IPS-18c (cell line): ENCODE data around the gene STAC2.

Experiments used
- H3K4me3 ChIP-seq: 2 replicates; pipeline ENCODE4 v1.7.0; 2013; ENCODE audit warnings: low read depth, mild to moderate bottlenecking, low read length, moderate library complexity; ENCODE audit not compliant: insufficient read depth
- H3K9me3 ChIP-seq: one replicate; pipeline ENCODE4 v1.6.1; 2013; ENCODE audit warnings: mild to moderate bottlenecking, low read length, moderate library complexity; ENCODE audit not compliant: control insufficient read depth, insufficient read depth

The STAC2 gene

DNA sequence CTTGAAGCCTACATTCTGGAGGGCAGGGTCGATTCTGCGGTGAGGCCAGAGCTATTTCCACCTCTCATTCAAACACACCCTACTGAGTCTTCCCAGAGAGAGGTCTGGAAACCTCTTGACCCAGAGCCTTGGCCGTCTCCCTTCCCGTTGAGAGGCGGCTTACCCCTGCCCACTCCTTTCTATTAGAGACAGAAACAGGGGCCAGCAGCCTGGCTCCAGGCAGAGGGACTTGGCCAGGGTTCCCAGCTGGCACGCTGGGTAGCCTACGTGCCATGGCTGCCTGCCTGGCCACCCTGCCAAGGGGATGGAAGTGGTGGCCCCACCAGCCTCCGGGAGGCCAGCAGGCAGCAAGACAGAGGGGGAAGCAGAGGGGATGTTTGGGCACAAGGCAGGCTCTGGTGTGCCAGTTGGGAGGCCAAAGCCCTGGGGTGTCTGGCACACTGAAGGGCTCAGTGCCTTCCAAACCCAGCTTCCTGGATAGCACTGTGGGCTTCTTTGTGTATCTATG lies 6.0 kb downstream of the STAC2 start:
- no peak overlapping the region for H3K4me3 ChIP-seq

DNA sequence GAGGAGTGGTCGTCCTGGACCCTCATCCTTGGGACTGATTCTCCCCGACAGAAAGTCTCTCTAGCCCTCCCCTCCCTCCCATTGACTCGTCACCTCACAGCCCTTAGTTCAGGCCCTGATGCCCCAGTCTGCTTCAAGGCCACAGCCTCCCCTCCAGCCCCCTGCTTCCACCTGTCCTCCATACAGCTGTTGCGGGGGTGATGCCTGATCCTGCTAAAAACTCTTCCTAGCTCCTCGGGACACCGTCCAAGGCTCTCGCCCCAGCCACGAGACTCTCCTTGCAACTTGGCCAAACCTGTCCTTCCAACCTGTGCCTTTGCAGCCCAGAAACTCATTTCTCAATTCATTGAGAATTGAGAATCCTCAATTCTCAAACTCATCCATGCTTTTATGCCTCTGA lies 6.8 kb downstream of the STAC2 start:
- Histone ChIP-seq H3K4me3 (no peak overlapping the region), H3K9me3 (no peaks in the 10 kb centered on the region)

More for the DNA sequence above, 6.0 kb downstream of the STAC2 start:
- H3K9me3 ChIP-seq, result no peaks in the 10 kb centered on the region

DNA sequence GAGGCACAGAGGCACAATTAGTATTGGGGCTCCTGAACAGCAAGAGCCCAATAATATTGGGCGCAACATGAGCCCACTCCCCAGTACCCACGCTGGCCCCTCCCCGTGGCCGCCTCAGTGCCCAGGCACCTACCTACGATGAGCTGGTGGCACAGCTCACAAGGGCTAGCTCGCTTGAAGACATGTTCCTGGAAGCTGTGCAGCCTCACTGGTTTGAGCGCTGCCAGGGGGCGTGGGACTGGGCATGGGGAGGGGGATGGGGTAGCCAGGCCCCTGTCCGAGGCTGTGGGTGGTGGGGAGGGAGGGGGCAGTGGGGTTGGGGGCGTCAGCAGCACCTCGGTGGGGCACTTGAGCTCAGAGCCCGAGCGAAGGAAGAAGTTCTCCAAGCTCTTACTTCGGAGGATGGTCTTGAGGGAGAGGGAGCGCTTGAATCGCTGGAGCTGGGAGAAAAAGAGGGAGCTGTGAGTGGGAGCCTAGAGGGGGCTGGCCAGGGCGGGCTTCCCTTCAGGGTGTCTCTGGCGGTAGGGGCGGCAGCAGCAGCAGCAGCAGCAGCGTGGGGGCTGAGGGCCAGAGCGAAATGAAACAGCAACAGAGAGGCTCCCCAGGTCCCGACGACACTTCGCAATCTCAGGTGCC lies 7.9 kb downstream of the STAC2 start:
- Histone ChIP-seq H3K4me3 (no peak overlapping the region; the same call in 1 of the 2 replicates), H3K9me3 (no peaks in the 10 kb centered on the region)

DNA sequence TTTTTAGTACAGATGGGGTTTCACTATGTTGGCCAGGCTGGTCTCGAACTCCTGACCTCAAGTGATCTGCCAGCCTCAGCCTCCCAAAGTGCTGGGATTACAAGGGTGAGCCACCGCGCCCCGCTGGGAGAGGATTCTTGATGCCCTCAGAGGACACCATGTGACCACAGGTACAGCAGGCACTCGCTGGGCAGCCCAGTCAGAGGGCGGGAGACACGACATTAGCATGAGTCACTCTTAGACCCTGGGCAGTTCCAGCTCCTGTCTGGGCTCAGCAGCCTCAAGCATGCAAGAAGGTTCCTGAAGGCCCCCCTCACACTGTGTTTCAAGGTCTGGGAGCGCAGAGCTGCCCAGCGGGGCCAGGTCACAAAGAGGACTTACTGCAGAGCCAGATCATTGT lies 11.9 kb downstream of the STAC2 start:
- Histone ChIP-seq H3K4me3 (no peak overlapping the region), H3K9me3 (no peaks in the 10 kb centered on the region)

DNA sequence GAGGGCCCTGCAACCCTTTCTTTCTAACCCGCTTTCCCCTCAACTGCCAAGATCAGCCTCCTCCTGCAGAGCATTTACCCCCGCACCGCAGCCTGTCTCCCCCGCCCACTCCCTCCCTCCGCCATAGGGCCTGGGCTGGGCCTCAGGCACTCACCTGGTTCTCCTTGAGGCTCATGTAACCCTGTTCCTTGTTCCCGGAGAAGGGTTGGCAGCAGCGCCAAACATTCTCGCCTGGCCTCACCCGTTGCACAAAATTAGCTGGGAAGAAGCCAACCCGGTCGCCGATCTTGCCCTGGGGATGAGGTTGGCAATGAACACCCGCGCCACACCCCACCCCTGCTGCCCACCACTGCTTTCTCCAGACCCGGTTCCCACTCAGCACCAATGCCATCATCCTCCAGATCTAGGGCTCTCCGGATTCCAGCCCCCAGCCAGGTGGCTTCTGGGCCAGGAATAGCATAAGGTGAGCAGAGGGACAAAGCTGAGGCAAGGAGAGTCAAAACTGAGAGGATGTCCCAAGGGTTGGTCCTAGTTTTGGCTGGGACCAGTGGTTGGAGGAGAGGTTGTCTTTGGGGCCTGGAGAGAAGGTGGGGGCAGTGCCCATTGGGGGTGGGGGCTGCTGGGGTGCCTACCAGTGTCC lies 12.8 kb downstream of the STAC2 start:
- no peaks in the 10 kb centered on the region for H3K9me3 ChIP-seq
- H3K4me3 ChIP-seq, result no peak overlapping the region

DNA sequence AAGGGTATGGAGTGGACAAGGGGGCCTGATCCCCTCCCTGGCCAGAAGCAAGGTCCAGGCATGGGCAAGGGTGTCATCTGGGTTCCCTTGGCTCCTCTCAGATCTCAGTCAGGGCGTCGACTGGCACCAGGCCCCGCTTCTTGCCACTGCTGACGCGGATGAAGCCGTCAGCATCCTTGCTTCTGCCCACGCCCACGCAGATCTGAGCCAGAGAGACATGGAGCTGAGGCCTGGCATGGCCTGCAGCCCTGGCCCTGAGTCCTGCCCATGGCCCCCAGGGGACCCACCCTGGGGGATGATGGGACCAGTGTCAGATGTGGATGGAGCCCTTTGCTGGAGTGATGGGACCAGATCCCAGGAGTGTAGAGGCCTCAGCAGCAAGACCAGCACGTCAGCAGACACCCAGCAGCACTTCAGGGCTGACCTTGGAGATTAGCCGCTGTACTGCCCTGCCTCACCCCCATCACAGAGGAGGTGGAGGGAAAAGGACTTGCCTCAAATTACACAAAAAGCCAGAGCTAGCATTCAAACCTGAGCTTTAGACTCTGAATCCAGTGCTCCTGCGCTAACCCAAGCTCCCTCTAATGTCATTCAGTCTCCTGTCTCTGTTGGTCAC lies 13.4 kb downstream of the STAC2 start:
- Histone ChIP-seq H3K9me3 (no peaks in the 10 kb centered on the region), H3K4me3 (no peak overlapping the region)

DNA sequence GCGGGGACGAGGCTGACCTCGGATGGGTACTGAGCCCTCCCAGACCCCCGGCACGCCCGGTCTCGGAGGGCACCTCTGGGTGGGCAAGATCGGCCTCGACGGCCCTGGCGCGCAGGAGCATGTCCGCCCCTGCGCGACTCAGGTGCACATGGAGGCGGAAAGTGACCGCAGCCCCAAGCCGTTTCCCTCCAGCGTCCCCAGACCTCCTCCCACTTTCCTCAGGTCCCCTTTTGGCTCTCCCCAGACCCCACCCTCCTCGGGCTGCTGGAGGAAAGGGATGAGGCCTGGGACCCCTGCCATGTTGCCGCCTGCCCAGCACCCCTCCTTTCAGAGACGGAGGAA lies 15.7 kb downstream of the STAC2 start:
- peak overlapping the region; percentile 47 for H3K4me3 ChIP-seq
- no peaks in the 10 kb centered on the region for H3K9me3 ChIP-seq

DNA sequence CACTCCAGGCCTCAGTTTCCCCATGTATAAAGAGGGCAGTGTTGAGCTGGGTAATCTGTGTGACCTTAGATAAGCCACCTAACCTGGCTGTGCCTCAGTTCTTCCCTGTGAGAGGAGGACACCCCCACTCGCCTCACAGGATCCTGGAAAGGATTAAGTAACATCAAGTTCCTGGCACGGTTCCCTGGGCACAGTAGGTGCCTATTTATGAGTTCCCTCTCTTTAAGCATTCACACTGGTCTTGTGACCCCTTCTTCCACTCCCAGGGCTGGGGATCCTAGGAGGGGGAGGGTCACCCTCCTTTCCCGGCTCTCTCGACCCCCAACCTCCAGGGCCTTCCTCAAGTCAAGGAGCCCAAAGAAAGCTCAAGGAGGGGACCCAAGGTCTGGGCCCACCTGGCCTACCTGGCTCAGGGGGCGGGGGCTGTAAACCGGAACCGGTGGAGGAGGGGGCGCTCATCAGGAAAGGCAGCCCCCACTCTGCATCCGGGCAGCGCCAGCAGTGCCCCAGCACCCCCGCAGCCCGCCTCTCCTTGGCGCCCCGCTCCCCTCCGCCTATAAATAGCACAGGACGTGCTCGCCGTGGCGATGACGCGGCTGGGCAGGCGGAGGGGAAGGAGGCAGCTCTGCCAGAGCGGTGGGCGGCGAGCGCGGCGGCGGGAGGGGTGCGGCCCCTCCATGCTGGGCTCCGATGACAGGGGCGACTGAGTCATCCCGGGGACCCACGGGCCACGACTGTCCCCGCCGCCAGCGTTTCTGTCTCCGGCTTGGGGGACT lies 16.2 kb downstream of the STAC2 start:
- Histone ChIP-seq H3K4me3 (peak overlapping the region; percentile 47), H3K9me3 (no peaks in the 10 kb centered on the region)

DNA sequence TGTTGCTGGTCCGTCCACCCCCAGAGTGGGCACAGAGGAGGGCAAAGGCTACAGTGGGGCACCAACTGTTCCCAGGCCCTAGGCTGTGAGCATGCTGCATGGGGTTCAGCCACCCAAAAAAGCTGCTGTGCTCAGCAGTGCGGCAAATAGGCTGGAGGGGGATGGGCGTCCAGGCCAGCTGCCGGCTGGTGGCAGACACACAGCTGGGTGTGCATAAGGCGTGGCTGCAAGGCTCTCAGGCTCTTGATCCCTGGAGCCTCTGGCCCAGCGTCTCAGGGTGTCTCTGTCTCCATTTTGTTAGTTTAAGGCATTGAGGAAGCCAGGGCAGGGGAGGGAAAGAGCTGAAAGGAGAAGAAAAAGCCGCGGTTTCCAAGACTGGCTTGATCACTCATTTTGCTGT lies 16.9 kb downstream of the STAC2 start:
- Histone ChIP-seq H3K4me3 (no peak overlapping the region), H3K9me3 (no peaks in the 10 kb centered on the region)

DNA sequence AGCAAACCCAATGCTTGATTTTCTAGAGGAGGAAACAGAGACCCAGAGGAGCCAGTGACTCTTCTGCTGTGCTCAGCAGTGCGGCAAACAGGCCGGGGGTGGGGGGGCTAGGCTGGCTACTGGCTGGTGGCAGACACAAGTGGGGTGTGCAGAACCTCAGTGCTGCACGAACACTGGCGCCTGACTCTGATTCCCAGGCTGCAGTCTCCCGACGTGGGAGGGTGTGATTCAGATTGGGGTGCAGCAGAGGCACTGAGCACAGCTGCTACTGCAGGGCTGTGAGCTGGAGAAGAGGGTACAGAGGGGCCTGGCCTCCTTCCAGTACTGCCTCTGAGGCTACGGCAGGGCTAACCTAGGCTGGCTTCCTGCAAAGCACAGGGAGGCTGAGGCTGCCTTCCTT lies 17.6 kb downstream of the STAC2 start:
- no peaks in the 10 kb centered on the region for H3K9me3 ChIP-seq
- no peak overlapping the region for H3K4me3 ChIP-seq

DNA sequence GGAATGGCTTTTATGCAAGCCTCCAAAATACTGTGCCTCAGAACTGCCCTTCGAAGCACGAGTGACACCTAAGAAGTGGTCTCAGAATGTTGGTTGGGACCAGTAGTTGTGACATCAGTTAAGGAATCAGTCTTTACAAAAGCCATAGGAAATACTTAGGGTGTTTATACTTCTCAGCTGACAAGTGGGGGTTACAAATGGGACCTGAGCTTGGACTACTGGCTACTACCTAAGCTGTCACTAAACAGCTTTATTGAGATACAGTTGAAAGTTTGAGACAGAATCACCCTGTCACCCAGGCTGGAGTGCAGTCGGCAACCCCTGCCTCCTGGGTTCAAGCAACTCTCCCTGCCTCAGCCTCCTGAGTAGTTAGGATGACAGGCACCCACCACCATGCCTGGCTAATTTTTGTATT lies 20.6 kb downstream of the STAC2 start:
- H3K9me3 ChIP-seq, result peaks cover 2% of the 10 kb centered on the region

DNA sequence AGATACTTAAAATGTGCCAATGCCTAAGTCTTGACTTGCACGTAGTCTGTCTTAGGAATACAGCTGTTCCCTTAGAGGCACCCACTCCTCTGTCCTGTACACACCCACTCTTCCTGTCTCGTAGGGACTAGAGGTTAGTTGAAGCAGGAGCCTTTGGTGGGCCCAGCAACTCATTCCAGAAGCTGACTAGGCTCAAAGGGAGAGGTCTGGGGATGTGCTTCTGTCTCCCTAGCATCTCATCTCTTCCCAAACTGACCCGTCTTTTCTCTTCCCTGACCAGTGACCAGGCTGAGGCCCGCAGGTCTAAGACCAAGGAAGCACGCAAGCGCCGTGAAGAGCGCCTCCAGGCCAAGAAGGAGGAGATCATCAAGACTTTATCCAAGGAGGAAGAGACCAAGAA lies 21.5 kb downstream of the STAC2 start:
- Histone ChIP-seq H3K4me3 (no peak overlapping the region), H3K9me3 (peaks cover 2% of the 10 kb centered on the region)

More for the DNA sequence above, 20.6 kb downstream of the STAC2 start:
- H3K4me3 ChIP-seq, result no peak overlapping the region

DNA sequence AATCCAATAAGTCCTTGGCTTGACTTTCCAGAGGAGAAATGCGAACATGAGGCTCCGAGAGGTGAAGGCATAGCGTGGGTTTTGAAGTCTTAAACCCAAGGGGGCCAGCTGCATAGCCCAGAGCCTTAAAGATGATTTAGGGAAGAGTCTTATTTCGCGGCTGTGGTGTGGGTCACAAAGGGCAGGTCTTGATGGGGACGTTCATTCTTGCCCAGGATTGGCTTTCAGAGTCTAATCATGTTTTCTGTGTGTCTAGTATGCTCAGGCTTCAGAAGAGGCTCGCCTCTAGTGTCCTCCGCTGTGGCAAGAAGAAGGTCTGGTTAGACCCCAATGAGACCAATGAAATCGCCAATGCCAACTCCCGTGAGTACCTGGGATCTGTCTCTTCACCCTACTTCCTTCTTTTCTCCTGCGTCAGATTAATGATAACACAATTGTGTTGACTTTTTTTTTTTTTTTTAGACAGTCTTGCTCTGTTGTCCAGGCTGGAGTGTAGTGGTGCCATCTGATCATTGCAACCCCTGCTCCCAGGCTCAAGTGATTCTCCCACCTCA lies 24.7 kb downstream of the STAC2 start:
- Histone ChIP-seq H3K4me3 (peak overlapping the region; percentile 81), H3K9me3 (peaks cover 2% of the 10 kb centered on the region)

DNA sequence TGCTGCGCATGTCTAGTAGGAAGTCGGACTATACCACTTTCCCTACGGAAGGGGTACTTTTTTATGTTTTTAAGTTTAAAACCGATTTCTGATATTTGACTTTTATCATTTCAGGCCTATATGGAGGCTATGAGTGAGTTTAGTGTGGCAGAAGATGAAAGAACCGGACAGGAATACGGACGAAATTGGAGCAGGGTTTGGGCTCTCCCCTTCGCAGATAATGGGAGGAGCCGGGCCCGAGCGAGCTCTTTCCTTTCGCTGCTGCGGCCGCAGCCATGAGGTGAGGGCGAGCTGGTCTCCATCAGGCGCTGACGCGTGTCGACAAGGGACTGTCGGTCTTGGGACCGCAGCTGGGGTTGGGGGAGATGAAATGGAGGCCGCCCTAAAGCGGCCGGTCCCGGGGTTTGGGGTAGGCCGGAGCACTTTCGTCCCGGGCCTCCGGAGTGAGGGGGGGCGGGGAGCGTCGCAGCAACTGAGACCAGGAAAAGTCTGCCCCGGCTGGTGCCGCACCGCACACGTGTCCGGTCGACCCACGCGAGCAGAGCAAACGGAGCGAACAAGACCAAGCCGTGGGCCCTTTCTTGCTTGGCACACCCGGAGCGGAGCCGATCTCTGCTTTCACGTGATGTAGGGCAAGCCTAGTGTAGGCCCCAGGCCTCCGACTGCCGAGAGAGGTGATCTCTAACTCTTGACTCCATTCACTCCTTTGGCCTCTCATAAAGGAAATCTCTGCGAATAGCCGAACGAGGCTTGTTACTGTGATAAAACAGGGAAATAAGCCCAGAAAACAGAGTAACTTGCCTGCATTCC lies 25.5 kb downstream of the STAC2 start, which contains the start of gene RPL19:
TSS of gene RPL19 (plus strand) at position 214 of the 810 bp plus-strand sequence. CDS start at position 276, 62 bp downstream.
- H3K4me3 ChIP-seq, result peak within 1 kb of the TSS; percentile 81
- peaks cover 2% of the 10 kb centered on the region for H3K9me3 ChIP-seq

DNA sequence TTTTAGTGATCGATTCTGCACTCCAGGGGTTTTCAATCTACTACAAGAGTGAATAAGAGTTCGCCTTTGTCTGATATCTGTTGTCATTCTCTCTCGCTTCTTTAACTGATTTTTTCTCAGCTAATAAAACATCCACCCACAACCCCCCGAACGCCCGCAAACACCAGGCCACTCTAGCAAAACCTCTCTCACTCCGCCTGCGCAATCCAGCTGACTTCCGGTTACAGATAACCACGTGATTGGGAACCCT lies 26.0 kb downstream of the STAC2 start:
- Histone ChIP-seq H3K9me3 (peaks cover 2% of the 10 kb centered on the region), H3K4me3 (peak overlapping the region; percentile 81)

DNA sequence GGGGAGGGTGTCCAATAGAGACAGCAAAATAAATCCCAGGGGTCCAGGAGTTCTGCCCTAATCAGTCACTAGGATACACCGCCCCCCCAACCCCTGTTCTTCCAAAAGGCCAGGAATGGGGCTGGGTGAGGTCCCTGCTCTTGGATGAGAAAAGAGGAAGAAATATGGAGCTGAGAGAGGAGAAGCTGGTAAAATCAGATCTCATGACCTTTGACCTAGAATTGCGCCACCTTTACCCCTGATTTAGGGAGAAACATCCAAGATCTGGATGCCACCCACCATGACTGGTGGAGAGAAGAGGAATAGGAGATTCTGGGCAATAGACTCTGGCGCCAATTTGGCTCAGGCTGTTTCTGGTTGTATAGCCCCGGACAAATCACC lies 27.6 kb downstream of the STAC2 start:
- Histone ChIP-seq H3K4me3 (peak overlapping the region; percentile 81), H3K9me3 (peaks cover 2% of the 10 kb centered on the region)
